Esophagus (tissue), 2 donors: ENCODE results near the gene SEMA3F. TPM values are rescaled to one million over a fixed set of nuclear protein-coding genes. Genes with fewer than 3 reads are reported as not detected.

ENCODE experiments used
- H3K27ac ChIP-seq, 2 donors: one replicate each; pipeline ENCODE4 v1.5.1; 2013; ENCODE audit warnings: low read depth in 2 of 2, mild to moderate bottlenecking in 2 of 2, inconsistent platforms in 1 of 2, low read length in 1 of 2, moderate library complexity in 1 of 2
- H3K27me3 ChIP-seq, 2 donors: one replicate each; pipeline ENCODE4 v1.6.1; 2013; ENCODE audit warnings: low read length in 2 of 2, control low read depth in 1 of 2, mild to moderate bottlenecking in 1 of 2; ENCODE audit not compliant: insufficient read depth in 2 of 2, control insufficient read depth in 1 of 2
- H3K36me3 ChIP-seq, 2 donors: one replicate each; pipeline ENCODE4 v1.6.1; 2013; ENCODE audit warnings: low read length in 1 of 2; ENCODE audit not compliant: control insufficient read depth in 2 of 2, insufficient read depth in 2 of 2
- H3K4me1 ChIP-seq, 2 donors: one replicate each; pipeline ENCODE4 v1.6.1; 2013; ENCODE audit warnings: low read length in 1 of 2; ENCODE audit not compliant: control insufficient read depth in 2 of 2, insufficient read depth in 2 of 2
- H3K4me3 ChIP-seq, 2 donors: one replicate each; pipeline ENCODE4 v1.5.1; 2013; ENCODE audit warnings: low read length in 2 of 2, mild to moderate bottlenecking in 2 of 2, low read depth in 1 of 2, moderate library complexity in 1 of 2
- H3K9me3 ChIP-seq, 2 donors: one replicate each; pipeline ENCODE4 v1.6.1; 2013; ENCODE audit warnings: mild to moderate bottlenecking in 2 of 2, low read depth in 1 of 2, low read length in 1 of 2, moderate library complexity in 1 of 2; ENCODE audit not compliant: control insufficient read depth in 2 of 2, insufficient read depth in 1 of 2
- WGBS, 2 donors: extraction: QIAGEN DNeasy Blood & Tissue Kit; methylation state at CpG; one replicate each; pipeline ENCODE4 v1.1.7; 2013; 5-methylcytosine and 5-hydroxymethylcytosine counted together
- polyA plus RNA-seq, 2 donors: library from polyadenylated mRNA; stranded (reverse); fragments of 200-250 nt; gene quantifications; one replicate each; pipeline ENCODE4 v1.2.3, GENCODE V29; 2013
- donor health status: healthy with polysubstance abuse.
- donor health status: Bipolar disorder and iron deficiency.

The SEMA3F gene
- polyA plus RNA-seq, 2 donors = 55.4 to 79.6 TPM

DNA sequence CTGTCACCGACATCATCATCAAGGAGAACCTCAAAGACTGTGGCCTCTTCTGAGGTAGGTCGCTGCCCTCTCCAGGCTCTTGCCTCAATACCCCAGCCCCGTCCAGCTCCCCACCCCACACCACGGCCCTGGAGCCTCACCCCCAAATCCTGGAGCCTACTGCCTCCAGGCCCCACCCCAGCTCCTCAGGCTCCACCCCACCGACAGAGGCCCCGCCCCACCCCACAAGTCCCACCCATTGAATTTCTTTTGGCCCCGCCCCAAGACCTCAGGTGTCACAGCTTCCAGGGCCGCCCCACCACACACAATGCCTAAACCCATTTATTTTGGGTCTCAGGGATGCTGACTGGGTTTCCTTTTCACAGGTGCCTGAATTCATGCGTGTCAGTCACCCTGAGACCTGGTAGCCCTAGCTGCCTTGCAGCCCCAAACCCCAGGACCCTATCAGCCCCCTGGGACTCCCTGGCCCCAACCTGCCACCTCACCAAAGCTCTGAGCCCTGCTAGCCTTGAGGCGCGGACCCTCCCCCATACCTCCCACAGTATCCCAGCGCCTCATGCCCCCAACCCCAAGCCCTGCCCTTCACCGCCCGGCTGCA is 39.9 kb downstream of the SEMA3F start:
- H3K36me3 ChIP-seq = no peaks in the 10 kb centered on the region
- H3K4me1 ChIP-seq = peaks cover 8 to 11% of the 10 kb centered on the region in 2 donors
- H3K27me3 ChIP-seq = peaks cover 0 to 3% of the 10 kb centered on the region in 2 donors
- no peak overlapping the region for H3K4me3 ChIP-seq
- 66 to 68% methylated on average over 14 of the region's 14 CpGs for WGBS, 2 donors
- H3K27ac ChIP-seq = no peak overlapping the region
- no peaks in the 10 kb centered on the region for H3K9me3 ChIP-seq

GRCh38 chr3:50195501-50196252 is 40.6 kb downstream of the SEMA3F start:
- Histone ChIP-seq H3K4me3 (no peak overlapping the region), H3K27ac (no peak overlapping the region), H3K36me3 (no peaks in the 10 kb centered on the region), H3K27me3 (peaks cover 0 to 3% of the 10 kb centered on the region in 2 donors), H3K9me3 (no peaks in the 10 kb centered on the region), H3K4me1 (peaks cover 8% of the 10 kb centered on the region in 2 donors)
- 55 to 68% methylated on average over 4 of the region's 4 CpGs for WGBS, 2 donors

GRCh38 chr3:50196253-50196801 is 41.2 kb downstream of the SEMA3F start:
- Histone ChIP-seq H3K4me3 (no peak overlapping the region), H3K36me3 (no peaks in the 10 kb centered on the region), H3K27ac (no peak overlapping the region), H3K27me3 (peaks cover 0 to 3% of the 10 kb centered on the region in 2 donors), H3K4me1 (peaks cover 8% of the 10 kb centered on the region in 2 donors), H3K9me3 (no peaks in the 10 kb centered on the region)
- 74 to 79% methylated on average over 6 of the region's 6 CpGs for WGBS, 2 donors

- WGBS, 2 donors = 71 to 85% methylated on average over 10 of the region's 10 CpGs
- H3K36me3 ChIP-seq = no peaks in the 10 kb centered on the region
- no peaks in the 10 kb centered on the region for H3K9me3 ChIP-seq
- no peak overlapping the region for H3K4me3 ChIP-seq
- peaks cover 0 to 28% of the 10 kb centered on the region in 2 donors for H3K27me3 ChIP-seq
- H3K27ac ChIP-seq = no peak overlapping the region
- peaks cover 8 to 9% of the 10 kb centered on the region in 2 donors for H3K4me1 ChIP-seq
Observed at GRCh38 chr3:50201573-50202315, 46.6 kb downstream of the SEMA3F start.

GRCh38 chr3:50202353-50203112 is 47.4 kb downstream of the SEMA3F start:
- Histone ChIP-seq H3K27ac (no peak overlapping the region), H3K4me3 (no peak overlapping the region), H3K4me1 (peaks cover 8 to 9% of the 10 kb centered on the region in 2 donors), H3K36me3 (no peaks in the 10 kb centered on the region), H3K9me3 (no peaks in the 10 kb centered on the region), H3K27me3 (peaks cover 0 to 28% of the 10 kb centered on the region in 2 donors)
- WGBS, 2 donors = 79 to 84% methylated on average over 16 of the region's 16 CpGs

DNA sequence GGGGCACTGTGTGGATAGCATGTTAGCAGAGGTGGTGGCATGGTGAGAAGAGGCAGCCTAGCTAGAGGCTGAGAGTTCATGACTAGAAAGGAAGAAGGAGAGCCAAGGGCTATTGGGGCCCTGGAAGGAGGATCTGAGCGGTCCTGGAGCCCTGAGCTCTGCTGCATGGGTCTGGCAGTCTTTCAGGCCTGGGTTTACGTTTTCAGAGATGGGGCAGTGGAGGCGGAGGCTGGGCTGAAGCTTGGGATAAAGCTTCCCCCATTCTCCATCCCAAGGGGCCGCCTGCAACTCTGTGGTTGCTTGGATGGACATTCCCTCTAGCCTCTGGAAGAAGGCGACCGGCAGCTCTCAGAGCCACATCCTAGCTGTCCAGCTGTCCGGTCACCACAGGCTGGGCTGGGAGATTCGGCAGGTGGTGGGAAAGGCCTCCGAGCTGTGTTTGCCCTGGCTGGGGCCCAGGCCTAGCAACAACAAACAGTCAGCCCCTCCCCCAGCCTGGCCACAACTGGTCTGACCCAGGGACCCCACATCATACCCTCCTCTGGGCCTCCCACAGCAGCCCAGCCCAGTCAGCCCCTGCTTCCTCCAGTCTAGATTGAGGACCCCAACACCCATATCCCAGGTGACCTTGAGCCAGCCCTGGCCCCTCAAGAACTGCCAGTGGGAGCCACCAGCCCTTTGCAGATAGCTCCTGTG is 48.1 kb downstream of the SEMA3F start:
- Histone ChIP-seq H3K4me3 (no peak overlapping the region), H3K9me3 (no peaks in the 10 kb centered on the region), H3K27ac (no peak overlapping the region), H3K27me3 (peaks cover 0 to 28% of the 10 kb centered on the region in 2 donors), H3K36me3 (no peaks in the 10 kb centered on the region), H3K4me1 (peaks cover 8 to 9% of the 10 kb centered on the region in 2 donors)
- WGBS, 2 donors = 67 to 77% methylated on average over 9 of the region's 9 CpGs

GRCh38 chr3:50203809-50204803 is 49.0 kb downstream of the SEMA3F start:
- H3K27ac ChIP-seq = no peak overlapping the region
- WGBS, 2 donors = 58 to 63% methylated on average over 12 of the region's 12 CpGs
- no peak overlapping the region for H3K4me3 ChIP-seq
- no peaks in the 10 kb centered on the region for H3K9me3 ChIP-seq
- peaks cover 8 to 9% of the 10 kb centered on the region in 2 donors for H3K4me1 ChIP-seq
- H3K36me3 ChIP-seq = no peaks in the 10 kb centered on the region
- H3K27me3 ChIP-seq = peaks cover 0 to 28% of the 10 kb centered on the region in 2 donors

- peak within 1 kb of the TSS; percentile 21 to 30 for H3K4me3 ChIP-seq
- H3K27ac ChIP-seq = no peak within 1 kb of the TSS
- 2 to 3% methylated on average over 41 of the region's 41 CpGs for WGBS, 2 donors
- H3K9me3 ChIP-seq = no peaks in the 10 kb centered on the region
- peaks cover 8 to 9% of the 10 kb centered on the region in 2 donors for H3K4me1 ChIP-seq
- H3K36me3 ChIP-seq = no peaks in the 10 kb centered on the region
- peaks cover 0 to 28% of the 10 kb centered on the region in 2 donors for H3K27me3 ChIP-seq
Observed at GRCh38 chr3:50204804-50205412, 49.8 kb downstream of the SEMA3F start, which contains the start of gene SLC38A3. SLC38A3 (plus strand) TSS chr3:50205271; CDS start chr3:50214200, 8,929 bp downstream.
